AG09309 (cell line): ENCODE data around the gene TPBGL.

Experiments
- DNase-seq: peaks from one replicate; pipeline ENCODE4 v3.0.0-alpha.2; 2010; ENCODE audit warnings: low read depth
- H3K4me3 ChIP-seq: 2 replicates; pipeline ENCODE4 v1.5.1; 2011; ENCODE audit warnings: mild to moderate bottlenecking, low read depth, low read length, moderate library complexity; ENCODE audit not compliant: control insufficient read depth
- CTCF ChIP-seq: IDR thresholded peaks from 2 replicates; pipeline ENCODE4 v1.5.1; 2011; ENCODE audit warnings: mild to moderate bottlenecking, low read depth, low read length, inconsistent platforms; ENCODE audit not compliant: insufficient read depth, control insufficient read depth; ENCODE audit errors: missing control alignments

TPBGL gene

GRCh38 chr11:75225794-75226193 lies 14.8 kb upstream of the TPBGL start:
- TF ChIP-seq CTCF: no peak
- no peak overlapping the region for H3K4me3 ChIP-seq
- DNase-seq: no peak

GRCh38 chr11:75229466-75229865 lies 11.1 kb upstream of the TPBGL start:
- H3K4me3 ChIP-seq: no peak overlapping the region
- DNase-seq: no peak
- TF ChIP-seq CTCF: no peak

GRCh38 chr11:75230621-75231020 lies 10.0 kb upstream of the TPBGL start:
- H3K4me3 ChIP-seq: no peak overlapping the region
- no peak for TF ChIP-seq CTCF
- no peak for DNase-seq

GRCh38 chr11:75233754-75234172 lies 6.8 kb upstream of the TPBGL start:
- DNase-seq: peak; percentile 3
- no peak overlapping the region for H3K4me3 ChIP-seq
- no peak for TF ChIP-seq CTCF

- TF ChIP-seq CTCF: no peak
- DNase-seq: no peak
- H3K4me3 ChIP-seq: no peak overlapping the region
These were observed 4.5 kb upstream of the TPBGL start for GRCh38 chr11:75236062-75236461.

- no peak for TF ChIP-seq CTCF
- no peak overlapping the region for H3K4me3 ChIP-seq
- no peak for DNase-seq
These were observed 3.5 kb upstream of the TPBGL start for GRCh38 chr11:75237050-75237449.
